Midbrain (tissue), 1 donor: ENCODE data around the gene RPGRIP1.
"Not testable (repeated sequence)": the region's sequence is repeated elsewhere in the genome, so short reads cannot be mapped to it uniquely, and the experiment has no call there.

Source experiments
- DNase-seq: peaks from one replicate; lab custom pipeline; 2025; lab: John Stamatoyannopoulos, UW

RPGRIP1 gene

GRCh38 chr14:21302013-21302835 lies 22.3 kb downstream of the RPGRIP1 start:
- DNase-seq, result no peak

- not testable (repeated sequence) for DNase-seq
Measured at GRCh38 chr14:21302836-21303140, 22.9 kb downstream of the RPGRIP1 start.

- DNase-seq, result no peak
Measured at GRCh38 chr14:21307637-21308036, 27.8 kb downstream of the RPGRIP1 start.

- no peak for DNase-seq
Measured at GRCh38 chr14:21308132-21308478, 28.2 kb downstream of the RPGRIP1 start.

- peak; percentile 76 for DNase-seq
Measured at GRCh38 chr14:21308479-21309237, 28.8 kb downstream of the RPGRIP1 start.

- DNase-seq, result no peak
Measured at GRCh38 chr14:21309238-21309636, 29.4 kb downstream of the RPGRIP1 start.

GRCh38 chr14:21309956-21310355 lies 30.1 kb downstream of the RPGRIP1 start:
- DNase-seq, result no peak

GRCh38 chr14:21311614-21312013 lies 31.7 kb downstream of the RPGRIP1 start:
- DNase-seq, result no peak

- no peak for DNase-seq
Measured at GRCh38 chr14:21313512-21313911, 33.6 kb downstream of the RPGRIP1 start.

GRCh38 chr14:21317398-21317797 lies 37.5 kb downstream of the RPGRIP1 start:
- DNase-seq, result no peak

- no peak for DNase-seq
Measured at GRCh38 chr14:21320913-21321312, 41.0 kb downstream of the RPGRIP1 start.

- DNase-seq, result no peak
Measured at GRCh38 chr14:21322716-21323115, 42.8 kb downstream of the RPGRIP1 start.

GRCh38 chr14:21326972-21327371 lies 47.1 kb downstream of the RPGRIP1 start:
- no peak for DNase-seq
